ENCODE measurements around the gene APBB2. TPM values are rescaled to one million over a fixed set of nuclear protein-coding genes. Genes with fewer than 3 reads are reported as not detected.

Gene APBB2
- total and polyA plus RNA-seq, 12 donors: 5.2 to 35.4 (median 26.3) TPM

DNA sequence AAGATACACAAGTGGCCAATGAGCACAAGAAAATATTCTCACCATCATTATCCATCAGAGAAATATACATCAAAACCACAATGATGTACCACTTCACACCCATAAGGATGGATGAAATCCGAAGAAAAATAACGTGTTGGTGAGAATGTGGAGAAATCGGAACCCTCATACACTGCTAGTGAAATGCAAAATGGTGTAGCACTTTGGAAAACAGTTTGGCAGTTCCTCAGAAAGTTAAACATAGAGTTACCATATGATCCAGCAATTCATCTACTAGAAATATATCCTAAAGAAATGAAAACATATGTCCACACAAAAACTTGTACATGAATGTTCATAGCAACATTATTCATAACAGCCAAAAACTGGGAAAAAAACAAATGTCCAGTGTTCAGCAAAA is 18.5 kb upstream of the APBB2 start:
- no peak for ATAC-seq
- TF ChIP-seq, protein P1, sequence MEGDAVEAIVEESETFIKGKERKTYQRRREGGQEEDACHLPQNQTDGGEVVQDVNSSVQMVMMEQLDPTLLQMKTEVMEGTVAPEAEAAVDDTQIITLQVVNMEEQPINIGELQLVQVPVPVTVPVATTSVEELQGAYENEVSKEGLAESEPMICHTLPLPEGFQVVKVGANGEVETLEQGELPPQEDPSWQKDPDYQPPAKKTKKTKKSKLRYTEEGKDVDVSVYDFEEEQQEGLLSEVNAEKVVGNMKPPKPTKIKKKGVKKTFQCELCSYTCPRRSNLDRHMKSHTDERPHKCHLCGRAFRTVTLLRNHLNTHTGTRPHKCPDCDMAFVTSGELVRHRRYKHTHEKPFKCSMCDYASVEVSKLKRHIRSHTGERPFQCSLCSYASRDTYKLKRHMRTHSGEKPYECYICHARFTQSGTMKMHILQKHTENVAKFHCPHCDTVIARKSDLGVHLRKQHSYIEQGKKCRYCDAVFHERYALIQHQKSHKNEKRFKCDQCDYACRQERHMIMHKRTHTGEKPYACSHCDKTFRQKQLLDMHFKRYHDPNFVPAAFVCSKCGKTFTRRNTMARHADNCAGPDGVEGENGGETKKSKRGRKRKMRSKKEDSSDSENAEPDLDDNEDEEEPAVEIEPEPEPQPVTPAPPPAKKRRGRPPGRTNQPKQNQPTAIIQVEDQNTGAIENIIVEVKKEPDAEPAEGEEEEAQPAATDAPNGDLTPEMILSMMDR (IDR thresholded peaks at IDR 0.05): no peak
- 83 to 90% methylated on average over 3 of the region's 3 CpGs for WGBS, 2 donors

GRCh38 chr4:41232406-41232805 is 18.1 kb upstream of the APBB2 start:
- no peak overlapping the region for H3K4me3 ChIP-seq

More for the DNA sequence above, 18.5 kb upstream of the APBB2 start:
- no peak for DNase-seq
- Histone ChIP-seq H3K27me3 (no peaks in the 10 kb centered on the region), H3K36me3 (no peaks in the 10 kb centered on the region), H3K27ac (no peak overlapping the region), H3K4me1 (no peaks in the 10 kb centered on the region), H3K9me3 (no peaks in the 10 kb centered on the region), H3K4me3 (no peak overlapping the region)
- intact Hi-C loops (cut with DNase I): no loop called here

DNA sequence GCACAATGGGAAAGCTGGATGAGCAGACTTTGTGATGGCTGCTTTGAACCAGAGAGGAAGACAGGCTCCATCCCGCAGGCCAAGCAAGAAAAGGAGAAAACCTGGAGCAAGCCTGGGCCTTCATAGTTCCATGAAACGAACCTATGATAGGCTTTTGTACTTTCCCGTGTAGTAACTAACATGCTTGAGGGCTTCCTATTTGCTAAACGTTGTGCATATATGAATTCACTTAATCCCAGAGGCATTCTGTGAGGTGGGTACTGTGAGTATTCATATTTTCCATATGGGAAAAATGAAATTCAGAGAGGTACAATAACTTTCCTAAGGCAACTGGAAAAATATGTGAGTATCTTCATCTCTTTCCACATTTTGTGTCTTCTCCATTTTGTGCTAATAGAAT is 13.6 kb upstream of the APBB2 start:
- 80 to 81% methylated on average over 4 of the region's 4 CpGs for WGBS, 2 donors
- DNase-seq (no peak), ATAC-seq (no peak)
- Histone ChIP-seq H3K27ac (no peak overlapping the region), H3K36me3 (no peaks in the 10 kb centered on the region), H3K9me3 (no peaks in the 10 kb centered on the region), H3K4me1 (no peaks in the 10 kb centered on the region), H3K27me3 (no peaks in the 10 kb centered on the region), H3K4me3 (no peak overlapping the region)
- TF ChIP-seq, protein P1 (IDR thresholded peaks at IDR 0.05): no peak
- intact Hi-C loops (cut with DNase I): no loop called here

More at GRCh38 chr4:41232406-41232805, 18.1 kb upstream of the APBB2 start:
- no peak overlapping the region for H3K27ac ChIP-seq
- intact Hi-C loops (cut with DNase I): no loop called here
- no peak for ATAC-seq
- TF ChIP-seq, protein P1 (IDR thresholded peaks at IDR 0.05): peak in 1 of 9 donors; percentile 29
- no peaks in the 10 kb centered on the region for H3K27me3 ChIP-seq
- no peaks in the 10 kb centered on the region for H3K9me3 ChIP-seq
- H3K36me3 ChIP-seq: no peaks in the 10 kb centered on the region
- H3K4me1 ChIP-seq: no peaks in the 10 kb centered on the region
- DNase-seq: no peak
- 57 to 65% methylated on average over 5 of the region's 5 CpGs for WGBS, 2 donors

GRCh38 chr4:41221850-41222645 is 7.7 kb upstream of the APBB2 start:
- Histone ChIP-seq H3K27ac (no peak overlapping the region), H3K36me3 (no peaks in the 10 kb centered on the region), H3K9me3 (no peaks in the 10 kb centered on the region), H3K27me3 (no peaks in the 10 kb centered on the region), H3K4me1 (peaks cover 0 to 12% (median 4%) of the 10 kb centered on the region in 9 donors), H3K4me3 (no peak overlapping the region)
- ATAC-seq: no peak
- intact Hi-C loops (cut with DNase I): no loop called here
- no peak for DNase-seq
- WGBS, 2 donors: 81 to 87% methylated on average over 4 of the region's 4 CpGs
- TF ChIP-seq, protein P1 (IDR thresholded peaks at IDR 0.05): no peak

Data from heart right ventricle (tissue), 16 donors.